Measurements from ENCODE around the gene E4F1.
"Not testable (repeated sequence)": the region's sequence is repeated elsewhere in the genome, so short reads cannot be mapped to it uniquely, and the experiment has no call there.

The E4F1 gene

GRCh38 chr16:2251296-2252111, 28.1 kb downstream of the E4F1 start, which contains the start of gene ECI1:
ECI1 (minus strand) TSS chr16:2251587; CDS start chr16:2251566, 21 bp downstream.
- DNase-seq, result peak; percentile 97

GRCh38 chr16:2252806-2253148, 29.4 kb downstream of the E4F1 start:
- DNase-seq, result no peak

GRCh38 chr16:2253293-2253692, 29.9 kb downstream of the E4F1 start:
- DNase-seq, result no peak

- no peak for DNase-seq
Observed at GRCh38 chr16:2256531-2257140, 33.2 kb downstream of the E4F1 start.

- DNase-seq, result no peak
Observed at GRCh38 chr16:2257726-2258125, 34.3 kb downstream of the E4F1 start.

GRCh38 chr16:2258530-2258929, 35.1 kb downstream of the E4F1 start:
- not testable (repeated sequence) for DNase-seq

GRCh38 chr16:2260250-2260649, 36.9 kb downstream of the E4F1 start:
- DNase-seq, result no peak

GRCh38 chr16:2263026-2263425, 39.6 kb downstream of the E4F1 start:
- not testable (repeated sequence) for DNase-seq

GRCh38 chr16:2266887-2267286, 43.5 kb downstream of the E4F1 start:
- DNase-seq, result not testable (repeated sequence)

GRCh38 chr16:2267505-2267912, 44.1 kb downstream of the E4F1 start:
- DNase-seq, result peak; percentile 90

- peak; percentile 98 for DNase-seq
Observed at GRCh38 chr16:2267913-2268666, 44.7 kb downstream of the E4F1 start, which contains the start of gene RNPS1. RNPS1 (minus strand) TSS chr16:2268126; CDS start chr16:2264643, 3,483 bp downstream.

- DNase-seq, result no peak
Observed at GRCh38 chr16:2270070-2270462, 46.7 kb downstream of the E4F1 start.

- DNase-seq, result no peak
Observed at GRCh38 chr16:2270588-2271470, 47.4 kb downstream of the E4F1 start.

GRCh38 chr16:2271848-2272461, 48.6 kb downstream of the E4F1 start:
- DNase-seq, result no peak

- DNase-seq, result no peak
Observed at GRCh38 chr16:2273484-2273883, 50.1 kb downstream of the E4F1 start.

GRCh38 chr16:2273931-2274330, 50.5 kb downstream of the E4F1 start:
- DNase-seq, result no peak

- DNase-seq, result no peak
Observed at GRCh38 chr16:2275476-2276367, 52.3 kb downstream of the E4F1 start.

- DNase-seq, result no peak
Observed at GRCh38 chr16:2276368-2277195, 53.2 kb downstream of the E4F1 start.

- no peak for DNase-seq
Observed at GRCh38 chr16:2277466-2278271, 54.3 kb downstream of the E4F1 start.

Data from NCI-H69 (cell line).